Uterus (tissue), 4 donors: ENCODE data around the gene FAM110D. TPM values are rescaled to one million over a fixed set of nuclear protein-coding genes. Genes with fewer than 3 reads are reported as not detected.

Experiments used
- DNase-seq, 2 donors: peaks; one replicate each; pipeline ENCODE4 v3.0.0-alpha.2; 2019 to 2020
- H3K27ac ChIP-seq, 2 donors: fragments of 200-600 bp; sonication (generic); 1 replicate in 1 of 2; 2 replicates in 1 of 2; pipeline ENCODE4 v1.5.1; 2016 to 2018
- H3K27me3 ChIP-seq, 2 donors: fragments of 200-600 bp; sonication (generic); one replicate each; pipeline ENCODE4 v1.5.1; 2018 to 2019; ENCODE audit warnings: control low read depth in 1 of 2
- H3K36me3 ChIP-seq, 2 donors: fragments of 200-600 bp; sonication (generic); one replicate each; pipeline ENCODE4 v1.5.1; 2019; ENCODE audit warnings: control low read depth in 1 of 2
- H3K4me1 ChIP-seq, 2 donors: fragments of 200-600 bp; sonication (generic); one replicate each; pipeline ENCODE4 v1.5.1; 2018 to 2019; ENCODE audit warnings: control low read depth in 1 of 2
- H3K4me3 ChIP-seq, 2 donors: fragments of 200-600 bp; sonication (generic); 1 replicate in 1 of 2; 2 replicates in 1 of 2; pipeline ENCODE4 v1.5.1; 2018 to 2019; ENCODE audit warnings: mild to moderate bottlenecking in 1 of 2
- H3K9me3 ChIP-seq, 2 donors: fragments of 200-600 bp; sonication (generic); one replicate each; pipeline ENCODE4 v1.5.1; 2019; ENCODE audit warnings: control low read depth in 1 of 2
- CTCF ChIP-seq, 4 experiments: fragments of 200-600 bp in 2 of 4; fragments of 450-650 bp in 2 of 4; sonication (generic) in 2 of 4; IDR thresholded peaks; one replicate each; pipeline ENCODE4 v1.5.1; 2016 to 2019; ENCODE audit warnings: antibody characterized with exemption in 4 of 4, mild to moderate bottlenecking in 2 of 4, moderate library complexity in 1 of 4
- POLR2A ChIP-seq, 2 donors: fragments of 450-650 bp; IDR thresholded peaks; one replicate each; pipeline ENCODE4 v1.6.1; 2016; ENCODE audit warnings: antibody characterized with exemption in 2 of 2, mild to moderate bottlenecking in 1 of 2, moderate library complexity in 1 of 2
- intact Hi-C: fragments of 100-400 bp; cut with DNase I; formaldehyde crosslinking; loops from one replicate; pipeline ENCODE4 v1.15.1; 2023; ENCODE audit warnings: low total_unique reads
- total RNA-seq, 4 donors: library from RNA; depleted of rRNA in 3 of 4; stranded (reverse); fragments of >200 nt in 3 of 4; gene quantifications; one replicate each; pipeline versions ENCODE4 v1.1.0 to v1.2.4, GENCODE V29; 2014 to 2023
- donor health status: DM: yes; HTN: yes; CAD: no.

The FAM110D gene
- total RNA-seq, 4 donors from 2014 or later = 3.2 to 21.0 (median 14.0) TPM

GRCh38 chr1:26112407-26112775 is 46.5 kb upstream of the FAM110D start:
- Histone ChIP-seq H3K36me3 (no peaks in the 10 kb centered on the region), H3K4me3 (peak overlapping the region; percentile 77 to 89), H3K27ac (peak overlapping the region; percentile 79 to 97), H3K27me3 (no peaks in the 10 kb centered on the region), H3K4me1 (peaks cover 0 to 7% of the 10 kb centered on the region in 2 donors), H3K9me3 (no peaks in the 10 kb centered on the region)
- no peak for TF ChIP-seq POLR2A (IDR thresholded peaks at IDR 0.05)
- no peak for TF ChIP-seq CTCF (IDR thresholded peaks at IDR 0.05)
- intact Hi-C loops = no loop called here
- no peak for DNase-seq

GRCh38 chr1:26114165-26114927 is 44.5 kb upstream of the FAM110D start:
- intact Hi-C loops = no loop called here
- peaks cover 0 to 7% of the 10 kb centered on the region in 2 donors for H3K4me1 ChIP-seq
- no peak for TF ChIP-seq POLR2A (IDR thresholded peaks at IDR 0.05)

GRCh38 chr1:26119892-26120608 is 38.8 kb upstream of the FAM110D start:
- DNase-seq = no peak
- no peaks in the 10 kb centered on the region for H3K27me3 ChIP-seq
- no peak overlapping the region for H3K4me3 ChIP-seq
- no peaks in the 10 kb centered on the region for H3K4me1 ChIP-seq
- TF ChIP-seq POLR2A (IDR thresholded peaks at IDR 0.05) (no peak), CTCF (IDR thresholded peaks at IDR 0.05) (no peak)
- no peaks in the 10 kb centered on the region for H3K36me3 ChIP-seq
- no peak overlapping the region for H3K27ac ChIP-seq
- intact Hi-C loops = no loop called here
- no peaks in the 10 kb centered on the region for H3K9me3 ChIP-seq

More at GRCh38 chr1:26114165-26114927, 44.5 kb upstream of the FAM110D start:
- Histone ChIP-seq H3K36me3 (no peaks in the 10 kb centered on the region), H3K9me3 (no peaks in the 10 kb centered on the region), H3K27ac (no peak overlapping the region), H3K4me3 (no peak overlapping the region), H3K27me3 (no peaks in the 10 kb centered on the region)
- DNase-seq = no peak

GRCh38 chr1:26121854-26122773 is 36.8 kb upstream of the FAM110D start:
- Histone ChIP-seq H3K4me1 (no peaks in the 10 kb centered on the region), H3K27me3 (no peaks in the 10 kb centered on the region), H3K9me3 (no peaks in the 10 kb centered on the region), H3K36me3 (no peaks in the 10 kb centered on the region), H3K27ac (no peak overlapping the region), H3K4me3 (no peak overlapping the region)
- intact Hi-C loops = no loop called here
- DNase-seq = no peak
- TF ChIP-seq CTCF (IDR thresholded peaks at IDR 0.05) (no peak), POLR2A (IDR thresholded peaks at IDR 0.05) (no peak)
